PC-3 (cell line): ENCODE results near the gene MRAP. TPM values are rescaled to one million over a fixed set of nuclear protein-coding genes. Genes with fewer than 3 reads are reported as not detected.

Experiments
- ATAC-seq: fragments of 200-7000 bp; cut with Tn5 transposase; 2 replicates; pipeline ENCODE4 v1.9.1; 2020; ENCODE audit warnings: mild to moderate bottlenecking, moderate library complexity
- BruUV-seq: library from RNA; stranded (reverse); fragments of 400-500 nt; replicated peaks from 2 replicates; lab custom pipeline; 2021; lab: Mats Ljungman, UMichigan
- CTCF ChIA-PET: fragments of 300-600 bp; sonication (Branson Sonifier 250); formaldehyde crosslinking; loops from one replicate; lab custom pipeline; 2022; ENCODE audit warnings: antibody characterized with exemption; lab: Charles Lee
- POLR2A ChIA-PET: fragments of 300-600 bp; sonication (Branson Sonifier 250); formaldehyde crosslinking; loops from one replicate; lab custom pipeline; 2022; ENCODE audit warnings: antibody characterized with exemption; ENCODE audit not compliant: unreplicated experiment; lab: Charles Lee
- DNase-seq: peaks from one replicate; pipeline ENCODE4 v3.0.0-alpha.2; 2015
- H2AFZ ChIP-seq: fragments of 300-600 bp; sonication (generic); 2 replicates; pipeline ENCODE4 v1.6.0; 2016; ENCODE audit warnings: antibody characterized with exemption, low read length
- H3F3A ChIP-seq: fragments of 300-600 bp; sonication (generic); one replicate; pipeline ENCODE4 v1.6.0; 2017; ENCODE audit warnings: antibody characterized with exemption, low read length, control low read depth, mild to moderate bottlenecking; ENCODE audit not compliant: unreplicated experiment
- H3K27ac ChIP-seq: fragments of 300-600 bp; sonication (generic); 2 replicates; pipeline ENCODE4 v1.5.1; 2016; ENCODE audit warnings: mild to moderate bottlenecking, low read length
- H3K27me3 ChIP-seq: fragments of 300-600 bp; sonication (generic); 2 replicates; pipeline ENCODE4 v1.6.1; 2016; ENCODE audit warnings: low read length, mixed read lengths
- H3K36me3 ChIP-seq: fragments of 300-600 bp; sonication (generic); 2 replicates; pipeline ENCODE4 v1.6.1; 2016; ENCODE audit warnings: low read depth, mixed run types, low read length, mixed read lengths
- H3K4me1 ChIP-seq: fragments of 300-600 bp; sonication (generic); 2 replicates; pipeline ENCODE4 v1.5.1; 2016; ENCODE audit warnings: low read length; ENCODE audit not compliant: insufficient read depth
- H3K4me2 ChIP-seq: fragments of 300-600 bp; sonication (generic); 2 replicates; pipeline ENCODE4 v1.6.0; 2016; ENCODE audit warnings: low read length
- H3K4me3 ChIP-seq: fragments of 300-600 bp; sonication (generic); 2 replicates; pipeline ENCODE4 v1.5.1; 2016; ENCODE audit warnings: mild to moderate bottlenecking, low read length, mixed read lengths
- H3K79me2 ChIP-seq: fragments of 300-600 bp; sonication (generic); 2 replicates; pipeline ENCODE4 v1.6.1; 2017; ENCODE audit warnings: low read length, mixed read lengths
- H3K9ac ChIP-seq: fragments of 300-600 bp; sonication (generic); 2 replicates; pipeline ENCODE4 v1.6.0; 2016; ENCODE audit warnings: mild to moderate bottlenecking, low read length
- H3K9me2 ChIP-seq: fragments of 300-600 bp; sonication (generic); replicated peaks from 2 replicates; pipeline ENCODE4 v1.6.1; 2016; ENCODE audit warnings: mixed run types, low read length, mixed read lengths
- H3K9me3 ChIP-seq: fragments of 300-600 bp; sonication (generic); 2 replicates; pipeline ENCODE4 v1.6.1; 2016; ENCODE audit warnings: low read length, mixed read lengths
- H4K20me1 ChIP-seq: fragments of 300-600 bp; sonication (generic); 2 replicates; pipeline ENCODE4 v1.6.1; 2016; ENCODE audit warnings: low read length, mixed read lengths
- CTCF ChIP-seq: fragments of 300-600 bp; sonication (generic); conservative IDR thresholded peaks from 2 replicates; pipeline ENCODE4 v1.5.1; 2017; ENCODE audit warnings: antibody characterized with exemption, low read depth, mild to moderate bottlenecking, low read length
- EZH2 ChIP-seq: fragments of 300-600 bp; sonication (generic); IDR thresholded peaks from one replicate; pipeline ENCODE4 v1.6.1; 2017; ENCODE audit warnings: antibody characterized with exemption, mild to moderate bottlenecking, low read length; ENCODE audit not compliant: unreplicated experiment
- EZH2phosphoT487 ChIP-seq: fragments of 300-600 bp; sonication (generic); IDR thresholded peaks from 2 replicates; pipeline ENCODE4 v1.6.1; 2018; ENCODE audit warnings: mild to moderate bottlenecking, antibody characterized with exemption, low read length, borderline replicate concordance
- intact Hi-C: fragments of 100-400 bp; cut with micrococcal nuclease; formaldehyde crosslinking; loops from 2 replicates; pipeline ENCODE4 v1.9.0; 2023
- total RNA-seq: library from RNA; depleted of rRNA; stranded (reverse); fragments of >200 nt; gene quantifications from 2 replicates; pipeline ENCODE4 v1.2.3, GENCODE V29; 2014

The MRAP gene
- total RNA-seq, 1 experiment from 2014 or later, result not detected

- Histone ChIP-seq H3F3A (no peaks in the 10 kb centered on the region), H3K79me2 (no peaks in the 10 kb centered on the region), H3K9ac (no peak overlapping the region), H3K4me2 (no peak overlapping the region), H3K4me1 (no peaks in the 10 kb centered on the region), H3K4me3 (no peak overlapping the region), H4K20me1 (no peaks in the 10 kb centered on the region), H3K9me2 (no peaks in the 10 kb centered on the region), H2AFZ (no peak overlapping the region), H3K9me3 (no peaks in the 10 kb centered on the region), H3K36me3 (peaks cover 71% of the 10 kb centered on the region), H3K27ac (no peak overlapping the region), H3K27me3 (no peaks in the 10 kb centered on the region)
- intact Hi-C loops, result no loop called here
- ATAC-seq (no peak), DNase-seq (no peak)
- CTCF ChIA-PET, result no interaction called here
- BruUV-seq, result no TSS peak
- TF ChIP-seq EZH2phosphoT487, result no peak
- TF ChIP-seq EZH2, result no peak
- TF ChIP-seq CTCF, result no peak
- POLR2A ChIA-PET, result no interaction called here
These were observed 16.2 kb downstream of the MRAP start for GRCh38 chr21:32314806-32315205.

- no peaks in the 10 kb centered on the region for H3K27me3 ChIP-seq
- no peaks in the 10 kb centered on the region for H4K20me1 ChIP-seq
- no peak for TF ChIP-seq CTCF
- TF ChIP-seq EZH2phosphoT487, result no peak
- no peaks in the 10 kb centered on the region for H3K9me3 ChIP-seq
- ChIA-PET POLR2A (no interaction called here), CTCF (no interaction called here)
- no peak overlapping the region for H3K9ac ChIP-seq
- no peaks in the 10 kb centered on the region for H3K79me2 ChIP-seq
- H3K9me2 ChIP-seq, result no peaks in the 10 kb centered on the region
- no peaks in the 10 kb centered on the region for H3K4me1 ChIP-seq
- no peak overlapping the region for H2AFZ ChIP-seq
- H3K27ac ChIP-seq, result no peak overlapping the region
- no peaks in the 10 kb centered on the region for H3F3A ChIP-seq
- H3K4me2 ChIP-seq, result no peak overlapping the region
- peak; percentile 37; the same call in 1 of the 2 replicates for ATAC-seq
- no TSS peak for BruUV-seq
- intact Hi-C loops, result no loop called here
- H3K4me3 ChIP-seq, result no peak overlapping the region
- peaks cover 78% of the 10 kb centered on the region for H3K36me3 ChIP-seq
- DNase-seq, result no peak
These were observed 17.0 kb downstream of the MRAP start for GRCh38 chr21:32315511-32316281.
